ENCODE measurements around the gene CAND1.

The CAND1 gene

GRCh38 chr12:67268896-67269632 is at the start of gene CAND1:
Gene CAND1 (plus strand): TSS chr12:67269358. CDS start chr12:67269718, 360 bp downstream.
- DNase-seq, result peak; percentile 96

GRCh38 chr12:67220065-67220464 is 49.1 kb upstream of the CAND1 start:
- no peak for DNase-seq

- no peak for DNase-seq
Observed at GRCh38 chr12:67222302-67222701, 46.9 kb upstream of the CAND1 start.

GRCh38 chr12:67223225-67223624 is 45.9 kb upstream of the CAND1 start:
- DNase-seq, result no peak

GRCh38 chr12:67237231-67237630 is 31.9 kb upstream of the CAND1 start:
- no peak for DNase-seq

- no peak for DNase-seq
Observed at GRCh38 chr12:67239061-67239460, 30.1 kb upstream of the CAND1 start.

GRCh38 chr12:67241482-67241881 is 27.7 kb upstream of the CAND1 start:
- no peak for DNase-seq

- no peak for DNase-seq
Observed at GRCh38 chr12:67243260-67243659, 25.9 kb upstream of the CAND1 start.

GRCh38 chr12:67245571-67245970 is 23.6 kb upstream of the CAND1 start:
- no peak for DNase-seq

- DNase-seq, result no peak
Observed at GRCh38 chr12:67251012-67251411, 18.1 kb upstream of the CAND1 start.

- DNase-seq, result no peak
Observed at GRCh38 chr12:67254372-67255026, 14.7 kb upstream of the CAND1 start.

GRCh38 chr12:67256649-67257048 is 12.5 kb upstream of the CAND1 start:
- no peak for DNase-seq

GRCh38 chr12:67263471-67263870 is 5.7 kb upstream of the CAND1 start:
- no peak for DNase-seq

- peak; percentile 87 for DNase-seq
Observed at GRCh38 chr12:67268335-67268895, 743 bp upstream of the CAND1 start.

GRCh38 chr12:67269633-67270573 is 745 bp downstream of the CAND1 start:
- DNase-seq, result peak; percentile 61

- DNase-seq, result no peak
Observed at GRCh38 chr12:67270622-67271021, 1.5 kb downstream of the CAND1 start.

- DNase-seq, result no peak
Observed at GRCh38 chr12:67271976-67272375, 2.8 kb downstream of the CAND1 start.

- no peak for DNase-seq
Observed at GRCh38 chr12:67274186-67274585, 5.0 kb downstream of the CAND1 start.

GRCh38 chr12:67275380-67275913 is 6.3 kb downstream of the CAND1 start:
- no peak for DNase-seq

- no peak for DNase-seq
Observed at GRCh38 chr12:67276421-67276820, 7.3 kb downstream of the CAND1 start.

- no peak for DNase-seq
Observed at GRCh38 chr12:67279637-67280036, 10.5 kb downstream of the CAND1 start.

GRCh38 chr12:67280088-67280487 is 10.9 kb downstream of the CAND1 start:
- DNase-seq, result no peak

GRCh38 chr12:67280572-67280971 is 11.4 kb downstream of the CAND1 start:
- no peak for DNase-seq

Data from activated CD4-positive, alpha-beta T cell treated with anti-CD3 and anti-CD28 coated beads for 48 hours (primary cell).